DMS53 (cell line): ENCODE results near the gene PARD3.

Experiments used
- DNase-seq: peaks from one replicate; lab custom pipeline; 2025; lab: John Stamatoyannopoulos, UW

The PARD3 gene

DNA sequence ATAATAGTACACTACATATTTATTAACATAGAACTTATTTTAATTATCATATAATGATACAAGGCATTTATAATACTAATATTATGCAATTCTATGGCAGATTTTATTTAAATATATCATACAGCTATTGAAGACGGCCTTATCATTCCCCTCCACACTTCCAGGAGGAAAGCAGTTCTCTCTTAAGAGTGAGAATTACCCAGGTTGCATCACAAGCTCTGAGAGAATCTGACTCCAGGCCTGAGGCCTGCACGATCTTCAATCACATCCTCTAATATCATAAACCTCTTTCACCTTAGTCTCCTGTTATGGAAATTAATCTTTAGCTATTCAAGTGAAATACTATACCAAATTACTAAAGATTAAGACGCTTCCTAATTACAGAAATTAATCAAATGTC, 564.4 kb downstream of the PARD3 start:
- DNase-seq: no peak

DNA sequence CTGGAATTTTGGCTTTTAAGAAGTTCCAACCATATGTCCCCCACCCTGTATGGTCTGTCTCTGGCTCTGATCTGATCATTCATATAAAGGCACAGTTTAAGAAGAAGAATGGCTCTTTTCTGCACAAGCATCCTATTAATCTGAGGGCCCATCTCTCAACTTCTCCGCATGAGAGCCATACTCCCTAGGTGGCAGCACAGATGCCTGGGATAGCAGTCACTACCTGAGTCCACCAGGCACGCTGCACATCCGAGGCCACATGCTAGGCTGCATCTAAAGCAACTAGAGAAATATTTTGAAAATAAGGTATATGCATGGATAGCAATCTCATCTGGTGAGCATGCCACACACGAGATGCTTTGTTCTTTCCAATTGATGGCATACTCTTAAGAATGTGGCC, 565.5 kb downstream of the PARD3 start:
- peak; percentile 18 for DNase-seq

- DNase-seq: no peak
Measured at GRCh38 chr10:34247560-34247959, 567.5 kb downstream of the PARD3 start.

GRCh38 chr10:34244756-34245484, 570.2 kb downstream of the PARD3 start:
- DNase-seq: no peak

GRCh38 chr10:34241226-34242000, 573.7 kb downstream of the PARD3 start:
- no peak for DNase-seq

- no peak for DNase-seq
Measured at GRCh38 chr10:34240039-34240438, 575.1 kb downstream of the PARD3 start.

DNA sequence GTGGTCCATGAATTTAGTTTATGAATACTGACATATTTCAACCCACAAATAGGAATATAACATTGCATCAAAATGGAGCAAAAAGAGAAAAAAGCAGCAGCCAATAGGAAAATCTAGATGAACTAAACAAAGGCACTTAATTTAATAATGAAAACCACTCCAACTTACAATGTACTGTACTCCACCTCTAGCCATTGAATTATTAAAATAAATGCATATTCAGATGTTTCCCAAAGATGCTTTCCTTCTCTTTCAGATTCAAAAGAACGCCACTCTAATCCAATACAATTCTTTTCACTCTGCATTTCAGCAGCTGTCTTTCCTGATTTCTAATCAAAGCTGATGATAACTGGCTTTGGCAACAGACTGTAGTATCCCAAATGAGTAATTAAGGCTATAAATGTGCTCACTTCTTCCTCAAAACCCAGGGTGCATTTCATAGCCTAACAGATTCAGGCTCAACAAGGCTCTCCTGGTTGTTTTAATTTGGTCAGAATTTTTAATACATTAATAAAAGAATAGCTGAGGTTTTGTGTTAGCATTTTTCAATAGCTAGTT, 577.1 kb downstream of the PARD3 start:
- DNase-seq: no peak

GRCh38 chr10:34236931-34237330, 578.2 kb downstream of the PARD3 start:
- DNase-seq: peak; percentile 37

- peak; percentile 85 for DNase-seq
Measured at GRCh38 chr10:34235164-34235832, 579.8 kb downstream of the PARD3 start.

DNA sequence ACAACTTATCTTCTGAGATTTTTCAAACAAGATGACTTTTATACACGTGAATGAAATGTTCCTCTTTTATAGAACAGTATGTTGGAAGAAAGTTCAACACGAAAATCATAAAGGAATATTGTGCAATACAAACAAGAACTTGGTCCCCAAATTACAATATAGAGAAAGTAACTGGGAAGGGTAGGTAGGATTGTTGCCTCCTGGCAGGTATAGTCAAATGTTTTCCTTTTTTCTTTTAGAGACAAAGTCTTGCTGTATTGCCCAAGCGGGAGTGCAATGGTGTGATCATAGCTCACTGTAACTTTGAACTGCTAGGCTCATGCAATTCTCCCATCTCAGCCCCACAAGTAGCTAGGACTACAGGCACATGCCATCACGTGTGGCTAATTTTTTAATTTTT, 582.6 kb downstream of the PARD3 start:
- DNase-seq: no peak

DNA sequence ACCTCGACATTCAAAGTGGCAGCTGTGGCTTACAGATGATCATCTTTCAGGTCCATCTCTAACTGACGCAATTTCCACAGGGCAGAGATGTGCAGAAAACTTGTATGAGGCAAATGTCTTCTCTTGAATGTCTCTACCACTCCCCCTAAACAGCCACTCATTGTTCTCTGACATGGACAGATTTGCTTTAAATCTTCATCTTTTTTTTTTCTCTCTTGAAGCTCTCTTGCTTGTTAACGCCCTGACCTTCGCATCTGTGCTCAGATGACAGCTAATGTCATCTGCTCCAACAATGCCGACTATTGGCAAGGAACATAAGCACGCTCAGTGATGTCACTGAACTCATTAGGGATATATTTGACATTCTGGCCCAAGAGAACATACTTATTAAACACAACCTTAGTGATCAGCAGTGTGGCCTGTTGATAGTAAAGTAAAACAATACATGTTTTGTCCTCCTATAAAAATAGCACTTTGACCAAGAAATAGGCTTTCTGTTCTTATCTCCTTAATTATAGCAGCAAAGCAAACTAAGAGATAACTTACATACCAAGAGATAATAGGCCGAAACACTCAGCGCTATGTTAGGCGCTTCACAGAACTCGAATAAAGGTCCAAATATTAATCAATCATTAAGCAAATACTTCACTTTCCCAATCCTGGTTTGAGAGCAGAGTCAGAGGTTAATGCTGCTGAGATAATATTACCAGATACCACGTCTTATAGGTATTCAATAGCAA, 583.5 kb downstream of the PARD3 start:
- DNase-seq: no peak

- no peak for DNase-seq
Measured at GRCh38 chr10:34229917-34230316, 585.2 kb downstream of the PARD3 start.

- no peak for DNase-seq
Measured at GRCh38 chr10:34228066-34228465, 587.0 kb downstream of the PARD3 start.

DNA sequence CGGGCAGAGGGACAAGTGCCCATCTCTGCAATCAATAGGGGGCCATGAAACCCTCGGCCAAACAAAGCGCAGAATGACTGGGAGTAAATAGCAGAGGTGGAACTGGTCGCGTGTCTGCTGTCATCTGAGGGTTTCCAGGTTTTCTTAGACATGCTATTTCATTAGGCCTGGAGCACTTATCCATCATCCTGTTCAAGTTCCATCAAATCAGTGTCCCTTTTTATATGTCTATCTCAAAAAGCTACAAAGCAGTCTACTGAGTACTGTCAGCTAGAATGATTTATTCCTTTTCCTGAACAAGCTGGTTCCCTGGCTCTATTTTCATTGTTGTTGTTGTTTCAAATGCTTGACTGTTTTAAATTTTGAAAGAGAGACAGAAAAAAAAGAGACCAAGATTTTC, 590.5 kb downstream of the PARD3 start:
- DNase-seq: peak; percentile 57

DNA sequence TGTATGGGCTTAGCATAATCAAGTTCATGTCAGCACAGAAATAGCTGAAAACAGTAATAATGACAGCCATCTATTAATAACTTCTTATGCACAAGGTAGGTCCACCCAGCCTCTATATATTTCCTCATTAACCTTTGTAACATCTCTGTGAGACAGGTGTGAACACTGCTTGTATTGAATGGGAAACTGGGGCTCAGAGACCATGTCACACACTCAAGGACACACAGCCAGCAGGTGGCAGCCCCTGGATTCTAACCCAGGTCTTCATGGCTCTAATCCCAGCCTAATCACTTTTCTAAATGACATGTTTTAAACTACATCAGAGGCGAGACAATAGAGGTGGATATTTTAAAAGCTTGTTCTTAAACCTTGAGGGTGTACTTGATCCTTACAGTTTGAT, 591.4 kb downstream of the PARD3 start:
- DNase-seq: peak; percentile 15

- no peak for DNase-seq
Measured at GRCh38 chr10:34222359-34222758, 592.7 kb downstream of the PARD3 start.

GRCh38 chr10:34219753-34220548, 595.1 kb downstream of the PARD3 start:
- no peak for DNase-seq

DNA sequence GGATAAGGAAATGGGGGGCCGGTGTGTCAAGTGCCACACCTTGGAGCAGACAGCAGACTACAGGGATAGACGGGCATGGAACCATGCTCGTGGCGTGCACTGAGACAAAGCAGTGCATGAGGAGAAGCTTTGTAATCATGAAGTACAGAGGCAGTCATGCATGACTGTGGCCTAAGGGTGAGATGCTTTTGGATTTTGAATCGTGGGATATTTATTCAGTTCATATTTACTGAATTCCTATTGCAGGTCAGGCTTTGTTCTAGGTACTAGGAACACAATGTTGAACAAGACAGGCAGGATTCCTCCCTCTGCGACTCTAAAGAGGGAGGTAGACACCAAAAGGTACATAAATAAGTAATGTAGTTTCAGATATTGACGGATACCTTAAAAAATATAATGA, 597.6 kb downstream of the PARD3 start:
- no peak for DNase-seq

- DNase-seq: no peak
Measured at GRCh38 chr10:34216348-34216945, 598.6 kb downstream of the PARD3 start.

- DNase-seq: no peak
Measured at GRCh38 chr10:34213805-34214197, 601.3 kb downstream of the PARD3 start.
